Suprapubic skin (tissue), 3 donors: ENCODE data around the gene CDC6.

Experiments used
- POLR2A ChIP-seq, 2 donors: fragments of 450-650 bp; IDR thresholded peaks; one replicate each; pipeline ENCODE4 v1.6.1; 2017; ENCODE audit warnings: antibody characterized with exemption in 2 of 2, mild to moderate bottlenecking in 2 of 2, moderate library complexity in 2 of 2
- TF ChIP-seq, protein P1 (sequence below), 2 donors: fragments of 200-600 bp in 1 of 2; fragments of 450-650 bp in 1 of 2; sonication (generic) in 1 of 2; IDR thresholded peaks; one replicate each; pipeline ENCODE4 v1.5.1; 2016 to 2019; ENCODE audit warnings: antibody characterized with exemption in 2 of 2, mild to moderate bottlenecking in 1 of 2, moderate library complexity in 1 of 2

DNA sequence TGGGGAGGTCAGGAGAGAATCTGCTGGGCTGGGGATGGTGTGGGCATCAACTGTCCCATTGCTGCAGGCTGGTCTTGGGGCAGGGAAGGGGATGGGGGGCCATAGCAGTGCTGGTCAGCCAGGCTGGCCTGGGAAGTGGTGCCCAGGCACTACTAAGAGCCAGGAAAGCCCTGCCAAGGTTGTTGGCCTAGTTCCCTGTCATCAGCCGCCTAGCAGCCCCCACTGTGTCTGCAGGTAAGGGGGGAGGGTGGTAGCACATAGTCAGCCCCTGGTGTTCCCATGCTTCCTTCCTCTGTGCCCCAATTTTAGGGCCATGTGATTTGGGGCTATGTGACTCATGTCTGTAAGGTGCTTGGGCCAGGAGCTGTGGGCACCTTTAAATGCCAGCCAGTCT, 59.1 kb downstream of the CDC6 start:
- TF ChIP-seq, protein P1, sequence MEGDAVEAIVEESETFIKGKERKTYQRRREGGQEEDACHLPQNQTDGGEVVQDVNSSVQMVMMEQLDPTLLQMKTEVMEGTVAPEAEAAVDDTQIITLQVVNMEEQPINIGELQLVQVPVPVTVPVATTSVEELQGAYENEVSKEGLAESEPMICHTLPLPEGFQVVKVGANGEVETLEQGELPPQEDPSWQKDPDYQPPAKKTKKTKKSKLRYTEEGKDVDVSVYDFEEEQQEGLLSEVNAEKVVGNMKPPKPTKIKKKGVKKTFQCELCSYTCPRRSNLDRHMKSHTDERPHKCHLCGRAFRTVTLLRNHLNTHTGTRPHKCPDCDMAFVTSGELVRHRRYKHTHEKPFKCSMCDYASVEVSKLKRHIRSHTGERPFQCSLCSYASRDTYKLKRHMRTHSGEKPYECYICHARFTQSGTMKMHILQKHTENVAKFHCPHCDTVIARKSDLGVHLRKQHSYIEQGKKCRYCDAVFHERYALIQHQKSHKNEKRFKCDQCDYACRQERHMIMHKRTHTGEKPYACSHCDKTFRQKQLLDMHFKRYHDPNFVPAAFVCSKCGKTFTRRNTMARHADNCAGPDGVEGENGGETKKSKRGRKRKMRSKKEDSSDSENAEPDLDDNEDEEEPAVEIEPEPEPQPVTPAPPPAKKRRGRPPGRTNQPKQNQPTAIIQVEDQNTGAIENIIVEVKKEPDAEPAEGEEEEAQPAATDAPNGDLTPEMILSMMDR (IDR thresholded peaks at IDR 0.05) = no peak
- no peak for TF ChIP-seq POLR2A (IDR thresholded peaks at IDR 0.05)
